ENCODE data around the gene CSNK2B. TPM values are rescaled to one million over a fixed set of nuclear protein-coding genes. Genes with fewer than 3 reads are reported as not detected.
A peak's percentile ranks its signal among the peaks of the same experiment; 100 is the strongest.

CSNK2B gene
- total and polyA plus RNA-seq, 9 of the 15 experiments (the other 6 are each of a cell fraction or from before 2014, with no cell fraction given), result 120 to 1,126 (median 529) TPM

GRCh38 chr6:31717499-31718222 lies 51.8 kb downstream of the CSNK2B start (continued):
- TF ChIP-seq E2F3 (CRISPR knock-in tag; IDR thresholded peaks at IDR 0.05) (no peak), NFE2 (IDR thresholded peaks at IDR 0.05; ENCODE audit: low read depth) (no peak), HDGF (IDR thresholded peaks at IDR 0.05) (no peak), SPI1 (IDR thresholded peaks at IDR 0.05; ENCODE audit: borderline replicate concordance, low read depth, low read length) (no peak), NR4A1 (CRISPR knock-in tag; IDR thresholded peaks at IDR 0.05) (no peak), NR4A1 (tag; IDR thresholded peaks at IDR 0.05) (no peak), BMI1 (IDR thresholded peaks at IDR 0.05; ENCODE audit: low read length) (no peak), POLR2A (conservative IDR thresholded peaks at IDR 0.05) (no peak), TAF9B (IDR thresholded peaks at IDR 0.05; ENCODE audit: partially characterized antibody) (no peak), RREB1 (CRISPR knock-in tag; IDR thresholded peaks at IDR 0.05) (no peak), ZKSCAN1 (IDR thresholded peaks at IDR 0.05; ENCODE audit: low read depth, low read length) (0 out of 2 replicates have a peak, but pooled peaks have one; percentile 35), NR2C1 (IDR thresholded peaks at IDR 0.05) (peak; percentile 13; the same call in 1 of the 2 replicates), NR2C1 (tag; IDR thresholded peaks at IDR 0.05) (no peak), ID3 (CRISPR knock-in tag; IDR thresholded peaks at IDR 0.05) (no peak), ID3 (tag; IDR thresholded peaks at IDR 0.05) (0 out of 2 replicates have a peak, but pooled peaks have one; percentile 14)
